Osteocyte (in vitro differentiated cells): ENCODE measurements around the gene ATP6V1A. TPM values are rescaled to one million over a fixed set of nuclear protein-coding genes. Genes with fewer than 3 reads are reported as not detected.

Experiments used
- DNase-seq: peaks from one replicate; pipeline ENCODE4 v3.0.0; 2021; ENCODE audit warnings: mixed read lengths; ENCODE audit not compliant: unreplicated experiment; ENCODE audit errors: extremely low spot score
- H3K27ac Mint-ChIP-seq: one replicate; pipeline ENCODE4 v1.8.0; 2021; ENCODE audit warnings: mild to moderate bottlenecking, mixed read lengths; ENCODE audit not compliant: unreplicated experiment
- H3K27me3 Mint-ChIP-seq: one replicate; pipeline ENCODE4 v1.8.0; 2021; ENCODE audit warnings: mixed read lengths; ENCODE audit not compliant: unreplicated experiment
- H3K36me3 Mint-ChIP-seq: one replicate; pipeline ENCODE4 v1.8.0; 2021; ENCODE audit warnings: mixed read lengths; ENCODE audit not compliant: unreplicated experiment
- H3K4me1 Mint-ChIP-seq: one replicate; pipeline ENCODE4 v1.8.0; 2021; ENCODE audit warnings: mixed read lengths; ENCODE audit not compliant: unreplicated experiment
- H3K4me3 Mint-ChIP-seq: one replicate; pipeline ENCODE4 v1.8.0; 2021; ENCODE audit warnings: mild to moderate bottlenecking, moderate library complexity, mixed read lengths; ENCODE audit not compliant: unreplicated experiment
- H3K9me3 Mint-ChIP-seq: one replicate; pipeline ENCODE4 v1.8.0; 2021; ENCODE audit warnings: mixed read lengths; ENCODE audit not compliant: unreplicated experiment
- total RNA-seq: library from RNA; stranded (reverse); gene quantifications from 2 replicates; pipeline ENCODE4 v1.2.1, GENCODE V29; 2021
- TF ChIP-seq, protein P1 (sequence below): fragments of 200-600 bp; sonication (generic); IDR thresholded peaks from 2 replicates; pipeline ENCODE4 v1.5.0; 2021; ENCODE audit warnings: antibody characterized with exemption, mild to moderate bottlenecking, moderate library complexity

ATP6V1A gene
- total RNA-seq, 1 donor from 2014 or later, result 84.7 TPM

DNA sequence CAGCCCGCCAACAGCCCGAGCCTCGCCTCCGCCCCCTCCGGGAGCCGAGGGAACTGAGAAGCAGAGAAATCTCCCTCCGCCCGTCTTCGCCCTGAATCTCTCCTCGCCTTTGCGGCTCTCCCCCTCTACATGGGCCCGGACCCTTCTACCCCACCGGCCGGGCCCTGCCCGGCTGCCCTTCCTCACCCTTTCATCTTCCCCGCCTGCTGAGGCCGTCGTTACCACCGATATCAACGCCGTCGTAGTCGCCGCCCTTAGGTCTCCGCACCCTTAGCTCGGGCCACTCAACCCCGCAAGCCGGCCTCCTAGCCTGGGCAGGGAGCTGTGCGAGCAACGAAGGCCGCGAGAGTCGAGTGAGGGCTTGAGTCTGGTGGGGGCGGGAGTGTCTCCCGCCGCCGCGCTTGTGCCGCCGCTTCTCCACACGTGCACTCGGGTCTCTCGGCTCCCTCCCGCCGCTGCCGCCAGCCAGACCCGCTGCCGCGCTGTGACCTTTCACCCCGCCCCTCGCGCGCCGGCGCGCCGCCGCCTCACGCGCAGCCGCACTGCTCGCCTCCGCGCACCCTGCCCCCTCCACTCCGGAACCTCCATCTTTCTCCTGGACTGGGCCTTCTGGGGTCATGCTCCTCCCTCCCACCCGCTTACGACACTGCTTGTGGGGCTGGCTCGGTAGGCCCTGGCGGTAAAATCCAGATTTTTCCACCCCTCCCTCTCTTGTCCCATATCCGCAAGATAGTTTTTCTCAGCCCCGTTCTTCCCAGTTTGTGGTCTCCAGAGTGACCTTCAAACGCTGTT, 883 bp upstream of the ATP6V1A start, which contains the start of gene NAA50:
TSS of gene NAA50 (minus strand) at position 494 of the 792 bp plus-strand sequence. CDS start at position 194, 300 bp downstream.
- Mint-ChIP-seq H3K4me3 (peak within 1 kb of the TSS; percentile 99), H3K9me3 (no peaks in the 10 kb centered on the region), H3K36me3 (no peaks in the 10 kb centered on the region), H3K27ac (peak within 1 kb of the TSS; percentile 100), H3K27me3 (no peaks in the 10 kb centered on the region), H3K4me1 (peaks cover 49% of the 10 kb centered on the region)
- TF ChIP-seq, protein P1, sequence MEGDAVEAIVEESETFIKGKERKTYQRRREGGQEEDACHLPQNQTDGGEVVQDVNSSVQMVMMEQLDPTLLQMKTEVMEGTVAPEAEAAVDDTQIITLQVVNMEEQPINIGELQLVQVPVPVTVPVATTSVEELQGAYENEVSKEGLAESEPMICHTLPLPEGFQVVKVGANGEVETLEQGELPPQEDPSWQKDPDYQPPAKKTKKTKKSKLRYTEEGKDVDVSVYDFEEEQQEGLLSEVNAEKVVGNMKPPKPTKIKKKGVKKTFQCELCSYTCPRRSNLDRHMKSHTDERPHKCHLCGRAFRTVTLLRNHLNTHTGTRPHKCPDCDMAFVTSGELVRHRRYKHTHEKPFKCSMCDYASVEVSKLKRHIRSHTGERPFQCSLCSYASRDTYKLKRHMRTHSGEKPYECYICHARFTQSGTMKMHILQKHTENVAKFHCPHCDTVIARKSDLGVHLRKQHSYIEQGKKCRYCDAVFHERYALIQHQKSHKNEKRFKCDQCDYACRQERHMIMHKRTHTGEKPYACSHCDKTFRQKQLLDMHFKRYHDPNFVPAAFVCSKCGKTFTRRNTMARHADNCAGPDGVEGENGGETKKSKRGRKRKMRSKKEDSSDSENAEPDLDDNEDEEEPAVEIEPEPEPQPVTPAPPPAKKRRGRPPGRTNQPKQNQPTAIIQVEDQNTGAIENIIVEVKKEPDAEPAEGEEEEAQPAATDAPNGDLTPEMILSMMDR, result no peak
- DNase-seq, result peak; percentile 96

GRCh38 chr3:113747283-113748046, 630 bp downstream of the ATP6V1A start:
- Mint-ChIP-seq H3K4me1 (peaks cover 49% of the 10 kb centered on the region), H3K4me3 (peak overlapping the region; percentile 99), H3K27me3 (no peaks in the 10 kb centered on the region), H3K36me3 (no peaks in the 10 kb centered on the region), H3K9me3 (no peaks in the 10 kb centered on the region), H3K27ac (peak overlapping the region; percentile 100)
- TF ChIP-seq, protein P1, result no peak
- no peak for DNase-seq

GRCh38 chr3:113751141-113751540, 4.3 kb downstream of the ATP6V1A start:
- Mint-ChIP-seq H3K27me3 (no peaks in the 10 kb centered on the region), H3K4me3 (no peak overlapping the region)

GRCh38 chr3:113753376-113753985, 6.6 kb downstream of the ATP6V1A start:
- Mint-ChIP-seq H3K36me3 (peaks cover 3% of the 10 kb centered on the region), H3K27me3 (no peaks in the 10 kb centered on the region), H3K4me1 (peaks cover 13% of the 10 kb centered on the region), H3K9me3 (peaks cover 3% of the 10 kb centered on the region), H3K27ac (no peak overlapping the region), H3K4me3 (no peak overlapping the region)
- TF ChIP-seq, protein P1, result no peak
- no peak for DNase-seq

More at GRCh38 chr3:113751141-113751540, 4.3 kb downstream of the ATP6V1A start:
- TF ChIP-seq, protein P1, result no peak
- Mint-ChIP-seq H3K4me1 (peaks cover 26% of the 10 kb centered on the region), H3K27ac (no peak overlapping the region), H3K36me3 (no peaks in the 10 kb centered on the region), H3K9me3 (no peaks in the 10 kb centered on the region)
- no peak for DNase-seq
